Kidney capillary endothelial cell (primary cell): Measurements from ENCODE around the gene RBM45.
A peak's percentile ranks its signal among the peaks of the same experiment; 100 is the strongest.
"Not testable (repeated sequence)": the region's sequence is repeated elsewhere in the genome, so short reads cannot be mapped to it uniquely, and the experiment has no call there.

Source experiments
- DNase-seq: peaks from one replicate; pipeline ENCODE4 v3.0.0-alpha.2; 2018; ENCODE audit warnings: low spot score

The RBM45 gene, protein sequence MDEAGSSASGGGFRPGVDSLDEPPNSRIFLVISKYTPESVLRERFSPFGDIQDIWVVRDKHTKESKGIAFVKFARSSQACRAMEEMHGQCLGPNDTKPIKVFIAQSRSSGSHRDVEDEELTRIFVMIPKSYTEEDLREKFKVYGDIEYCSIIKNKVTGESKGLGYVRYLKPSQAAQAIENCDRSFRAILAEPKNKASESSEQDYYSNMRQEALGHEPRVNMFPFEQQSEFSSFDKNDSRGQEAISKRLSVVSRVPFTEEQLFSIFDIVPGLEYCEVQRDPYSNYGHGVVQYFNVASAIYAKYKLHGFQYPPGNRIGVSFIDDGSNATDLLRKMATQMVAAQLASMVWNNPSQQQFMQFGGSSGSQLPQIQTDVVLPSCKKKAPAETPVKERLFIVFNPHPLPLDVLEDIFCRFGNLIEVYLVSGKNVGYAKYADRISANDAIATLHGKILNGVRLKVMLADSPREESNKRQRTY

DNA sequence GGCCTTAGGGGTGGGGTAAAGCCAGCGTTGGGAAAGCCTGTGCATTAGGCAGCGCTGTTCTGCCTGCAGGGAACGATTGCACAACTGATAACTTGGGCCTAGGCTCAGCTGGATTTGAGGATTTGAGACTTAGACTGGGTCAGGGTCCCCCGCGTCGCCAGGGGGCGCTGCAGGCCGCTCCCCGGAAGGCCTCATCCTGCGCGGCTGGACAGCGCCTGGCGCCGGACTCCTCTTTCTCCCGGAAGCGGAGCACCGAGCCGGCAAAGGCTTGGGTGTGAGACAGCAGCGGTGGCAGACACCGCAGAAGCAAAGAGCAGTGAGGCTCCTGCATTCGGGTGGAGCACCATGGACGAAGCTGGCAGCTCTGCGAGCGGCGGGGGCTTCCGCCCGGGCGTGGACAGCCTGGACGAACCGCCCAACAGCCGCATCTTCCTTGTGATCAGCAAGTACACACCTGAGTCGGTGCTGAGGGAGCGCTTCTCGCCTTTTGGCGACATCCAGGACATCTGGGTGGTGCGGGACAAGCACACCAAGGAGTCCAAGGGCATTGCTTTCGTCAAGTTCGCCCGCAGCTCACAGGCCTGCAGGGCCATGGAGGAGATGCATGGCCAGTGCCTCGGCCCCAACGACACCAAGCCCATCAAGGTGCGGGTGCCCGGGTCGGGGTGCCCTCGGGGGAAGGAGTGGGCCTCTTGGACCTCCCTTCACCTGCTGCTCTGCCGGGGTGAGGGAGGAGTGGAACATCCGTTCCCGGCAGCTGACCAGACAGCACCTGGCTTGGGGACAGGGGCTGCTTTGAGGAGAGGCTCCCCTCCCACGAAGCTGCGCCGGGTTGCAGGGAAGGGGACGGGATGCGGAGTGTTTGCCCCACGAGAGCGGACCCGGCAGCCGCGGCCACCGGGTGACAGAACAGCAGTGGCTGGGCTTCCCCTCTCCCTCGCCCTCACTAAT lies at the start of gene RBM45:
Gene RBM45 (plus strand): TSS at position 236 of the 951 bp plus-strand sequence. CDS start 110 bp downstream, at position 346.
- DNase-seq = peak; percentile 91

DNA sequence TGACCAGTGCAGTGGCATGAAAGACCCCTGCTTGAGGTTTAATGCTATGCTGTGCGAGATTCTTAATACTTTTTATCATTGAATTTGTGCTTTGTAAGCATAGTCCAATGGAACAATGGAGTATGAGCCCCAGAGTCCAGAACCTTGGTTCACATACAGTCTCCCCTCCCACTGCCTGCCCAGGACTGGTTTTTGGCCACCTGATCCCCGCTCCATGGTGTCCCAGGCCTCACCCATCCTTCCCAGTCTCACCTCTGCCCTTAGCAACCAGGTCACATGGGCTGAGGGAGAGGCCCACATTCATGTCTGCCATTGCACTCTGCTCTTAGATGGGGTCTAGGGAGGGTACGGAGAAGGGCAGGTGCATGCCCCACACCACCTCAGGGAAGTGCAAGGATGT lies 45.9 kb upstream of the RBM45 start:
- no peak for DNase-seq

DNA sequence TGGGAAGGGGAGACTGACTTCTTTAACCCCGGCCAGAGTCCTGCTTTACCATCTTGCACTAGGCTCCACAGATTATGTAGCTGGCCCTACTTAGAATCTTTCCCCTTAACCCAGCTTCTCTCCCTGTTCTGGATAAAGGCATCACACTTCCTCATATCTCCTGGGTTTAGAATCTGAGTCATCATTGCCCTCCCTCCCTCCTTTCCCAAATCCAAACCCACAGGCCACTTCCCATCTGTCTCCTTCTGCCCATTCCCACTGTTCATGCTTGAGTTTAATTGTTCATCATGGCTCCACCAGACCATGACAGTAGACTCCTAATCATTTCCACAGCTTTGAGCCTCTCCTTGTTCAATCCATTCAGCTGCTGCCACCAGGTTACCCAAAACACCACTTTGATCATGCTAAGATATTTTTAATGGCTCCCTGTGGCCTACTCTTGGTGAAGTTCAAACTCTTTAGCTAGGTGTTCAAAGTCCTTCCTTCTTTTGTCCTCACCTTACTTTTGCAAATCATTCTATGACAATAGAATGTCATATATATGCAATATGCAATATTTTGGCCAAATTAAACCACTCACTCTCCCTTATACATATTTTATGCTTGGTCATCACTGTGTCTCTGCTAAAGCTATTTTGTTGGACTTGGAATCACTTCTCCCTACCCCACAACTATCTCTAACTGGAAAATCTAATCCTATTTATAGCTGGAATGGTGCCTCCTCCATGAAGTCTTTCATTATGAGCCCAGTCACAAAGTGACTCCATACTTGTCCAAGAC lies 45.2 kb upstream of the RBM45 start:
- no peak for DNase-seq

DNA sequence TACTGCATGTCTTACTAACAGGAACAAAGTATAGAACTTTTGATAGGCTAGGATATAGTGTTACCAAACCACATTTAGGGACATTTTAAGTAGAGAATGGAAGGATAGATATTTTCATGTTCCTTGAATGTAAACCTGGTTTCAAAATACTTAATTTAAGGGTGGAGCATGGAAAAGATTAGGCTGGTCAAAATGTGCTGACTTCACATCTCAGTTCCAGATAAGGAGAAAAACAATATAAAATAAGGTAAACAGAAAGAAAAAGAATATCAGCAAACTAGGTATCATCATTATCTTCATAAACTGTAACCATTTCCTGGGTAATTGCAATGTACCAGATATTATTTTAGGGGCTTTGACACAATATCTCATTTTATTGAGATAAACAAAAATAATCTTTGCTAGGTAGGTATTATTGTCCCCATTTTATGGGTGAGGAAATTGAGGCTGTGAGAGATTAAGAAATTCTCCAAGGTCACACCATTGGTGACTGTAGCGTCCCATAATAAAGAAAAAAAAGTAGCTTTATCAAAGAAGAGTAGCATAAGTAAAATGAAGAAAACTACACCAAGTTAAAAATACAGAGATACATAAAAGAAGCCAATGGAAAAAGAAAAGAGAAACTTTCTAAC lies 43.3 kb upstream of the RBM45 start:
- DNase-seq = no peak

DNA sequence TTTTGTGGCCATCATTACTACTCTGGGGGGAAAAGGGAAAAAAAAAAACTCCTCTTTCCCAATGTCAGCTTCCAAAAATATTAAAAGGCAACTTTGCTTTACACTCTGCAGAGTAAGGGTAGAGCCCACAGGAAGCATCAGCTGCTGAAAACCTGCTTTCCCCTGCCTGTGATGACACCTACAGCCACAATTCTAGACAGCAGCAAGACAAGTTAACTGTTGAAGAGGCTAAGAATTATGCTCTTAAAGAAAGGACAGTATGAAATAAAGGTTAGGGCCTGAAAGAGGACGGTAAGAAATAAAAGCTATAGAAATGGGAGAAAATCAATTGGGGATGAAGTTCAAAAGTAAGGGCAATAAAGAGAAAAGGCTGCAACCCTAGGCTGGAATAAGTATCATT lies 42.7 kb upstream of the RBM45 start:
- no peak for DNase-seq

DNA sequence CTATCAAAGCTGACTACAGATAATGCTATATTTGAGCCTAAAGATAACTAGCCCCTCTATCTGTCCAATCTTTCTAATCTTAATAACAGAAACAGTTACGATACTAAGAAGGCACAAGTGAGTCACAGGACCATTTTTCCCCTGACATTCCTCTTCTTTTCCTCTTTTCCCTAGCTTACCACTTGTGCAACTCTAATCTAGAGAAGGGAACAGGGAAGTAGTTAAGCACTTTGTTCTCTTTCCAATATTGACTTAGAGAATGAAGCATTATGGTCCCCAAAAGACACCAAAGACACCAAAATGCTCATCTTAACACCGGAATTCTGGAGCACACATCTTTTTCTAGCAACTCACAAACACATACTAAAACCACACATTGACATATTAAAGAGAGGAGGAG lies 41.4 kb upstream of the RBM45 start:
- DNase-seq = no peak

DNA sequence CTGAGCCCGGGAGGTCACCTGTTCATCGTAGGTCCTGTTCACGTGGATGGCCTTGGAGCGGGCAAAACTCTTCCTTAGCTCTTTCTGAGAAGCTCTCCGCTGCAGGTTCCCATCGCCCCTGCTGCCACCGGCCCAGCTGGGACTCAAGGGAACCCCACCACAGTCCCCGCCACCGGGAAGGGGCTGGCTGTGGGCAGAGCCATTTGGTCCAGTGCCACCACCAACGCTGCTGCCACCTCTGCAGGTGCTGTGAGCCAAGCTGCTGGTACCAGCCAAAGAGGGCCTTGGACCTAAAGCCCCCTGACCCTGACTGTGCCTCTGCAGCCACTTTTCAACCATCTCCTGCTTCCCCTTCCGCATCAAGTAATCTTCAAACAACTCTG lies 40.2 kb upstream of the RBM45 start:
- no peak for DNase-seq

DNA sequence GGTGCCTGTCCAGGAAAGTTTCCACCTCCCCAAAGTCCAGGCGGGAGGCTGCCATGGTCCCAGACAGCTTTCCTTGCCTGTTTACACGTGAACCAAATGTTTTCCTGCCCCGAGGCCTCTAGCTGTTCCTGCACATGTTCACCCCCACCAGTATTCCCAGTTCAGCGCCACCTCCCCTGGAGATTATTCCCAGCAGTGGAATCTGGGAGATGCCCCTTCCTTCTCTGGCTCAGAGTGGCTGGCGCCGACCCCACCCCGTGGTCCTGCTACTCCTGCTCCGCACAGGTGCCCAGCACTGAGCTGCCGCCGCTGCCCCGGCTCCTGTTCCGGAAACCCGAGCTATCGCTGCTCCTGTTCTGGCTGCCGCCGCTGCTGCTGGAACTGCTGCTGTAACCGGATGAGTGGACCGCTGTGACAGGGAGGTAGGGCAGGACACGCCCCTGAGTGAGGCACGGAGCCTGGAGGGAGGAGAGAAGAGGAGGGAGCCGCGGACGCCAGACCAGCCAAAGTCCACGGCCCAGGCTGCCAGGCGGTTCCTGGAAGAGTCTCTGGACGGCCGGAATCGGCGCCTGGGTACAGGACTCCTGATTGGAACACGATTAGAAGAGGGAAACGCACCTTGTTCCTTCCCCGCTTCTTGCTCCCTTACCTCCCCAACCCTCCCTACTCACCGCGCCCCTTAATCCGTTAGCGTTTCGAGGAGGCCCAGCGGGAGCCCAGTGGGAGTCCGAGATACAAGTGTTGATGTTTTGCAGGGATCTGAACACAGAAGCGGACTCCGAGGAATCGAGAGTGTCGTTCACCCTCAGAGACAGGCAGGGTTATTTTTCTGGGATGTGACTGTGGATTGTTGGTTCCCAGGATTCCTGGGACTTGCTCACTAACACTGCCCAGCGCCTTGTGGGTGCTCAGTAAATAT lies 39.6 kb upstream of the RBM45 start, which contains the start of gene PDE11A:
Gene PDE11A (minus strand): TSS at position 395 of the 919 bp plus-strand sequence. CDS start 340 bp downstream, at position 55.
- DNase-seq = peak; percentile 69

DNA sequence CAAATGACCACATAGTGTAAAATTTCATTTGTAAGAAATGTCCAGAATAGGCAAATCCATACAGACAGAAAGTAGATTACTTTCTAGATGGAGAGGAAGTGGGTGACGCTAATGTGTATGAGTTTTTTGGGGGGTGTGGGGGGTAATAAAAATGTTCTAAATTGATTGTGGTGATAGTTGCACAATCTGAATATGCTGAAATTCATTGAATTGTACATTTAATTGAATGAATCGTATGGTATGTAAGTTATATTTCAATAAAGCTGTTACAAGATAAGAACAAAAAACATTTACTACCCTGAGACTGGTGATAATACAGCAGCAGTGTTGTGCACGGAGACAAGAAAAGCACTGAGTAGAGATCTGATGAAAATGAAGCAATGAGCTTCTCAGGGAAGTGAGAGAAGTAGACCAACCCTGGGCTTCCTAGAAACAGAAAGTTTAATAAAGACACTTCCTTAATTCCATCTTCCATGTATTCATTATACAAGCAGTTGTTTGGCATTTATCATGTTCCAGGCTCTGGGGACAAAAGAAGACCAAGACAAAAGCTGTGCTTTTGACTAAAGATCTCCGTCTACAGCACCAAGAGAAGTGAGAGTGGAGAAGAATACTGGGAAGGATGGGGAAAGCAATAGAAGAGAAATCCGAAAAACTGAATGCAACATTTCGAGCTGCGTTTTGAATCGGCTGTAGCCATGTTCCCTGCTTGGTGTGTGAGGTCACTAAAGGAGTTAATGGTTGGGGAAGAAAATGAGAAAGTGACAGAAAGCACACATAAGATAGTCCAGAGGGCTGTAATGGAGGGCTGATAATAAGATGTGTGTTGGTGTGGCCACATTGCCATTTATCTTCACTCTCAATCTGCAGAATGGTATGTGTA lies 37.9 kb upstream of the RBM45 start:
- DNase-seq = peak; percentile 25

DNA sequence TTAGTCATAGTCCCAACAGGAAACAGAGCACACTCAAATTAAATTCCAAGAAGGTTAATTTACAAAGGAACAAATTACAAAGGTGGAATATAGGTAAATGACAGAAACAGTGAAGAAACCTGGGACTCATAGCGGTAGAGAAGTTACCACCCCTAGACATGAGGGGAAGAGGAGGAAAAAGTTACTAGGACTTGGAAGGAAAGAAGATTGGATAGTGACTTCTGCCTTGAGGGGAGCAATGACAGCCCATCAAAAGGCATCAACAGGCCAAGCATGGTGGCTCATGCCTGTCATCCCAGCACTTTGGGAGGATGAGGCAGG lies 37.3 kb upstream of the RBM45 start:
- DNase-seq = no peak

DNA sequence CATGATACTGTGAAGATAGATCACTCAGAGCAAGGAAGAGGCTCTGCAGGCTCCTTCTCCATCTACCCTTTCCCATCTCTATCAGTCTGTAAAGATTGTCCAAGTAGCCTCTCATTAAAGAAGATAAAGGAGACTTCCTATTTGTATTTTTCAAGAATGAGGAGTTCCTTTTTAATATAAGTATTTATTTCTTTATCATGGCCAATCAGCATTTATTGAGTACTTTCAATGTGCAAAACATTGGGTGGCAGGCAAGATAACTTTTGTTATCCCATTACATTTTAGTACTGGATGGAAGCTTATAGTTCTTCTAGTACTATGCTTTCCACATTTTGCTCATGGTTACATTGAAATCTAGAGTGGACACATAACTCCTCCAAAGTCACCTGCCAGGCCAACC lies 36.1 kb upstream of the RBM45 start:
- DNase-seq = no peak

DNA sequence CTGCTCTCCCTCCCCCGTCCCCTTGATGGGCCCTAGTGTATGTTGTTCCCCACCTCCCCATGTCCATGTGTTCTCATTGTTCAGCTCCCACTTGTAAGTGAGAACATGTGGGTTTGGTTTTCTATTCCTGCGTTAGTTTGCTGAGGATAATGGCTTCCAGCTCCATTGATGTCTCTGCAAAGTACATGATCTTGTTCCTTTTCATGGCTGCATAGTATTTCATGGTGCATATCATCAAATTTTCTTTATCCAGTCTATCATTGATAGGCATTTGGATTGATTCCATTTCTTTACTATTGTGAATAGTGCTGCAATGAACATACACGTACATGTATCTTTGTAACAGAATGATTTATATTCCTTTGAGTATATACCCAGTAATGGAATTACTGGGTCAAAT lies 33.0 kb upstream of the RBM45 start:
- DNase-seq = not testable (repeated sequence)

DNA sequence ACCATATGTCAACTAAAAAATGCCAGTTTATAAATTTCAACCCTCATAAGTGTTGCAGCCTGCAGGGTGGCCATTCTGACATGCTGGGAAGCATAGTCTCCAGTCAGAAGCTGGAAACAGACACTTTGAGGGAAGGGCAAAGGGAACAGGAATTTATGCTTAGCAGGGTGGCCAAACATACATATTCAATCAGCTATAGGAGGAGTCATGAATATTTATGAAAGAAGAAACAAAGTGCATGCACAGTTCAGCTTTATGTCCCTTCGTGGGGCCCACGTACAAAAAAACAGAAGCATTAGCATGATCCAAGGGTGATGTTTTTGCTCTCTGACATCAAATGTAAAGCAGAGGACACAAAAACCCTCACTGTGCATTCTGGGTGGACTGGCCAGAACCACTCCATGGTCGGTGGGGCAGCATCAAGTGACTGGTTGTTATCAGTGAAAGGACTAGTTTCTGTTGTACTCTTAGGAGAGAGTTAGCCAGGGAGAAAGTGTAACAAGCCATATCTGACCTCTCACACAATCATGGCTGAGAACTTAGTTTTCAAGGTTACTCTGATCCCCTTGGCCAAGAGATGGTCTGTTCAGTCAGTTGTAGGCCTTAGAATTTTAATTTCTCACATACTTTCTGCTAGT lies 29.7 kb upstream of the RBM45 start:
- no peak for DNase-seq

DNA sequence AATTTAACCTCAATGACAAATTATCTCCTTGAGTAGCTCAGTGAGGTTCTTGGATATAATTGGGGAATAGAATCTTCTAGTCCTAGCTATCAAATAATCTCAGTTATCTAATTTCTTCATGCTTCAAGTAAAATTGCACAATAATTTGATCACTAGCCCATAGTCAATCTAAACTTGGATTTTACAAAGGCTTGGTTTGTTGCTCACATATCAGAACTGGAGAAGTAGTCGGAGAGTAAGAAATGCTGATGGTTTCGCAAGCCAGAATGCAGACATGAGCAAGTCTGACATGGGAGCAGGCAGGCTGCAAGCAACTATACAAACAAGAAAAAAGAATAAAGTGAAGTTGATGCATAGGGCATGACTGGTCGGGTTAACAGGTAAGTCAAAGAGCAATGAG lies 28.0 kb upstream of the RBM45 start:
- DNase-seq = no peak

DNA sequence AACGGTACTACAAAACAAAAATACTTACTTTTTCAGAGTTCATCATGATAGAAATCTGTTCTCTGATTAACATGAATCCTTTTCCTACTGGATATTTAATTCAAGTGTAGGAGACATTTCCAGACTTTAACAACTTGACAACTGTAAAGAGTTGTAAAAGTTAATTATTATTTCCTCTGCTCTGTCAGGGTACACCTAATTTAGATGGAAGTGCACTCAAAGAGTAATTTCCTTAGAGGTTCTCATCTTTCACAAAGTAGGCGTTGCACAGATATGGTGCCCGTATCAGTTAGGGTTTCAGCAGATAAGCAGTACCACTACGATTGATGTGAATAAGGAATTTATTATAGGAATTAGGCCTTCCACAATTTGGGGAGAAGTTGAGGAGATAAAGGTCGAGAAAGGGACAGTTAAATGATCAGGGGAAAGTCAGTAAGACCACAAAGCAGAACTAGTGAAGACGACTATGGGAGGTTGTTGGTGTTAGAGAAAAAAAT lies 23.4 kb upstream of the RBM45 start:
- no peak for DNase-seq

DNA sequence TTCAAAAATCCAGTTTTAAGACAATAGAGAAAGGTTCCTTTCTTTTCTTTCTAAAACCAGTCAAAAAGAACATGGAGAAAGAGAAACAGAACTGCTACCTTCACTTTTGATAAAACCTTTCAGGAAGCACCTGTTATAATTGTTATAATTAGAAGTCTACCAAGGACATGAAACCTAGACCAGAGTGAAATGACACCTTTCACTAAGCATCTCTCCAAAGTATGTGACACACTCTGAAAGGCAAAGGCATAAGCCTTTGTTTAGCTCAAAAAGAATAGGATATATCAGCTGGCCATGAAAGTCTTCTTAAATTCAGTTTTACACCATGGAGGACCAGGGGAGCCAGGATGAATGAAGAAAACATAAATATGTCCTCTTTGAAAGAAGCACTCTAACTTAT lies 18.8 kb upstream of the RBM45 start:
- no peak for DNase-seq

DNA sequence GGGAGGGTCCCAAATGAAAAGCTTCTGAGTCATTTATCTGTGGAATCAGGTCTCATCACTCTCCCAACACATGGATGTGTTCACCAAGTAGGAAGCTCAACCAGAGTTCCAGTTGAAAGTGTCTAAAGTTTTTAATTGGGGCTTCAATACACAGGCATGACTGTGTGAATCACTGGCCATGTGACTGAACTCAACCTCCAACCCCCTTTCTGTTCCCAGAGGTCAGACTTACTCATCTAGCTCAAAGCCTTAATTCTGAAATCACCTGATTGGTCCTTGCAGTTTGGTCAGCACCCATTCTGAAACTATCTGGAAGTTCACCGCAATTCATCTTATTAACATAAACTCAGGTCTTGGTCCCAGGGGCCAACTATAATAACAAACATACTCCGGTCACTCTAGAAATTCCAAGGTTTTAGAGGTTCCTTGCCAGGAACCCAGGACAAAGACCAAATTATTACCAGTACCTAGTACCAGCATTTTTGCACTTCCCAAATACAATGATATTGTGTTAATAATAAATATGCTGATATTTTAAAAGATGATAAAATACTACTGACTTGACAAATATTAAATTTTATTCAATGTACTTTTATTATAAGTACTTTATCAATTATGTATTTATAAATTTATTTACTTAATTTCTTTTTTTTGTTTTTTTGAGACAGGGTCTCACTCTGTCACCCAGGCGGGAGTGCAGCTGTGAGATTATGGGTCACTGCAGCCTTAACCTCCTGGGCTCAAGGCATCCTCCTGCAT lies 10.7 kb upstream of the RBM45 start:
- DNase-seq = no peak

DNA sequence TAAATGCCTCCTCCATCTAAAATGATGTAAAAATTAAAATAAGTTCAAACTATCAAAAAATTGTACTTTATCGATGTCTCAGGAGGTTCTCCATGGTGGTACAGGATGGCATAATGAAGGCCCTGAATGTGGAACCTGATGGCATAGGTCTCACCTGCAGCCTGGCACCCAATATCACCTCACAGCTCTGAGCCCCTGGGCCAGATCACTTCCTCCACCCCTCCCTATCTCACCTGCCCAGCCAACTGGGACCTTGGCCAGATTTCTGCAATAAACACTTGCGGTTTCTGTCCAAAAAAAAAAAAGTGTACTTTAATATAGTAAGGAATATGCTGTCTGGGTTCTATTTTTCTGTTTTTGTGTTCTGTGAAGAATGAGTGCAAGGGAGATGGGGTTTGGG lies 6.7 kb upstream of the RBM45 start:
- no peak for DNase-seq
